Measurements from ENCODE around the gene AUP1.

The AUP1 gene

GRCh38 chr2:74525717-74526648 lies 3.5 kb downstream of the AUP1 start, which contains the start of gene DQX1:
DQX1 (minus strand) TSS chr2:74526231; CDS start chr2:74525729, 502 bp downstream.
- Histone ChIP-seq H3K4me1 (ENCODE audit: control insufficient read depth, insufficient read depth, low read length) (peaks cover 3% of the 10 kb centered on the region), H3K27ac (ENCODE audit: low read length) (no peak within 1 kb of the TSS), H3K36me3 (ENCODE audit: control insufficient read depth, insufficient read depth, low read length) (peaks cover 10% of the 10 kb centered on the region; the same call in 1 of the 2 replicates), H3K27me3 (ENCODE audit: control insufficient read depth, insufficient read depth, low read length) (0 out of 2 replicates have a peak, but pooled peaks cover 3% of the 10 kb centered on the region), H3K4me3 (ENCODE audit: low read length) (no peak within 1 kb of the TSS), H3K9me3 (ENCODE audit: control insufficient read depth, insufficient read depth, low read length) (no peaks in the 10 kb centered on the region)
- WGBS (ENCODE audit: insufficient coverage, insufficient read length) = no CpG with 5 or more reads among the region's 11 CpGs
- no peak for DNase-seq (ENCODE audit: low read depth, low spot score)

GRCh38 chr2:74524955-74525716 lies 4.4 kb downstream of the AUP1 start:
- Histone ChIP-seq H3K4me1 (ENCODE audit: control insufficient read depth, insufficient read depth, low read length) (no peaks in the 10 kb centered on the region), H3K4me3 (ENCODE audit: low read length) (no peak overlapping the region), H3K27me3 (ENCODE audit: control insufficient read depth, insufficient read depth, low read length) (0 out of 2 replicates have a peak, but pooled peaks cover 3% of the 10 kb centered on the region), H3K9me3 (ENCODE audit: control insufficient read depth, insufficient read depth, low read length) (no peaks in the 10 kb centered on the region), H3K36me3 (ENCODE audit: control insufficient read depth, insufficient read depth, low read length) (peaks cover 10% of the 10 kb centered on the region; the same call in 1 of the 2 replicates), H3K27ac (ENCODE audit: low read length) (no peak overlapping the region)
- no CpG with 5 or more reads among the region's 10 CpGs for WGBS (ENCODE audit: insufficient coverage, insufficient read length)
- DNase-seq (ENCODE audit: low read depth, low spot score) = no peak

- peaks cover 10% of the 10 kb centered on the region; the same call in 1 of the 2 replicates for H3K36me3 ChIP-seq (ENCODE audit: control insufficient read depth, insufficient read depth, low read length)
- peaks cover 4% of the 10 kb centered on the region; the same call in 1 of the 2 replicates for H3K27me3 ChIP-seq (ENCODE audit: control insufficient read depth, insufficient read depth, low read length)
- no peaks in the 10 kb centered on the region for H3K9me3 ChIP-seq (ENCODE audit: control insufficient read depth, insufficient read depth, low read length)
- H3K4me1 ChIP-seq (ENCODE audit: control insufficient read depth, insufficient read depth, low read length) = no peaks in the 10 kb centered on the region
- no CpG with 5 or more reads among the region's 9 CpGs for WGBS (ENCODE audit: insufficient coverage, insufficient read length)
- DNase-seq (ENCODE audit: low read depth, low spot score) = no peak
- no peak overlapping the region for H3K4me3 ChIP-seq (ENCODE audit: low read length)
- no peak overlapping the region for H3K27ac ChIP-seq (ENCODE audit: low read length)
Observed at GRCh38 chr2:74524005-74524404, 5.5 kb downstream of the AUP1 start.

GRCh38 chr2:74522516-74522915 lies 7.0 kb downstream of the AUP1 start:
- no peak for DNase-seq (ENCODE audit: low read depth, low spot score)
- peaks cover 7% of the 10 kb centered on the region; the same call in 1 of the 2 replicates for H3K36me3 ChIP-seq (ENCODE audit: control insufficient read depth, insufficient read depth, low read length)
- H3K4me3 ChIP-seq (ENCODE audit: low read length) = no peak overlapping the region
- WGBS (ENCODE audit: insufficient coverage, insufficient read length) = no CpG with 5 or more reads among the region's 3 CpGs
- H3K27ac ChIP-seq (ENCODE audit: low read length) = no peak overlapping the region
- H3K9me3 ChIP-seq (ENCODE audit: control insufficient read depth, insufficient read depth, low read length) = no peaks in the 10 kb centered on the region
- H3K27me3 ChIP-seq (ENCODE audit: control insufficient read depth, insufficient read depth, low read length) = peaks cover 15% of the 10 kb centered on the region; the same call in 1 of the 2 replicates
- H3K4me1 ChIP-seq (ENCODE audit: control insufficient read depth, insufficient read depth, low read length) = no peaks in the 10 kb centered on the region

- H3K4me3 ChIP-seq (ENCODE audit: low read length) = no peak overlapping the region
- H3K9me3 ChIP-seq (ENCODE audit: control insufficient read depth, insufficient read depth, low read length) = no peaks in the 10 kb centered on the region
- no peak for DNase-seq (ENCODE audit: low read depth, low spot score)
- H3K27me3 ChIP-seq (ENCODE audit: control insufficient read depth, insufficient read depth, low read length) = peaks cover 63% of the 10 kb centered on the region
- WGBS (ENCODE audit: insufficient coverage, insufficient read length) = no CpG with 5 or more reads among the region's 13 CpGs
- peaks cover 9% of the 10 kb centered on the region for H3K4me1 ChIP-seq (ENCODE audit: control insufficient read depth, insufficient read depth, low read length)
- no peaks in the 10 kb centered on the region for H3K36me3 ChIP-seq (ENCODE audit: control insufficient read depth, insufficient read depth, low read length)
- no peak overlapping the region for H3K27ac ChIP-seq (ENCODE audit: low read length)
Observed at GRCh38 chr2:74516650-74517049, 12.9 kb downstream of the AUP1 start.

GRCh38 chr2:74515981-74516633 lies 13.4 kb downstream of the AUP1 start:
- no CpG with 5 or more reads among the region's 72 CpGs for WGBS (ENCODE audit: insufficient coverage, insufficient read length)
- Histone ChIP-seq H3K27ac (ENCODE audit: low read length) (no peak overlapping the region), H3K36me3 (ENCODE audit: control insufficient read depth, insufficient read depth, low read length) (no peaks in the 10 kb centered on the region), H3K4me3 (ENCODE audit: low read length) (peak overlapping the region; percentile 21; the same call in 1 of the 2 replicates), H3K9me3 (ENCODE audit: control insufficient read depth, insufficient read depth, low read length) (no peaks in the 10 kb centered on the region), H3K27me3 (ENCODE audit: control insufficient read depth, insufficient read depth, low read length) (peaks cover 68% of the 10 kb centered on the region), H3K4me1 (ENCODE audit: control insufficient read depth, insufficient read depth, low read length) (peaks cover 9% of the 10 kb centered on the region)
- DNase-seq (ENCODE audit: low read depth, low spot score) = no peak

- no peak for DNase-seq (ENCODE audit: low read depth, low spot score)
Observed at GRCh38 chr2:74515271-74515980, 14.1 kb downstream of the AUP1 start.

GRCh38 chr2:74514368-74515270 lies 14.9 kb downstream of the AUP1 start, which contains the start of gene TLX2:
TLX2 (plus strand) TSS chr2:74514450; CDS start chr2:74514807, 357 bp downstream.
- H3K27ac ChIP-seq (ENCODE audit: low read length) = no peak within 1 kb of the TSS
- no peaks in the 10 kb centered on the region for H3K36me3 ChIP-seq (ENCODE audit: control insufficient read depth, insufficient read depth, low read length)
- DNase-seq (ENCODE audit: low read depth, low spot score) = no peak
- peaks cover 81% of the 10 kb centered on the region for H3K27me3 ChIP-seq (ENCODE audit: control insufficient read depth, insufficient read depth, low read length)
- H3K4me1 ChIP-seq (ENCODE audit: control insufficient read depth, insufficient read depth, low read length) = peaks cover 9% of the 10 kb centered on the region
- H3K9me3 ChIP-seq (ENCODE audit: control insufficient read depth, insufficient read depth, low read length) = no peaks in the 10 kb centered on the region
- WGBS (ENCODE audit: insufficient coverage, insufficient read length) = no CpG with 5 or more reads among the region's 82 CpGs
- peak within 1 kb of the TSS; percentile 16; the same call in 1 of the 2 replicates for H3K4me3 ChIP-seq (ENCODE audit: low read length)

More at GRCh38 chr2:74515271-74515980, 14.1 kb downstream of the AUP1 start:
- Histone ChIP-seq H3K9me3 (ENCODE audit: control insufficient read depth, insufficient read depth, low read length) (no peaks in the 10 kb centered on the region), H3K4me3 (ENCODE audit: low read length) (peak overlapping the region; percentile 21; the same call in 1 of the 2 replicates), H3K27me3 (ENCODE audit: control insufficient read depth, insufficient read depth, low read length) (peaks cover 73% of the 10 kb centered on the region), H3K4me1 (ENCODE audit: control insufficient read depth, insufficient read depth, low read length) (peaks cover 9% of the 10 kb centered on the region), H3K36me3 (ENCODE audit: control insufficient read depth, insufficient read depth, low read length) (no peaks in the 10 kb centered on the region), H3K27ac (ENCODE audit: low read length) (no peak overlapping the region)
- WGBS (ENCODE audit: insufficient coverage, insufficient read length) = no CpG with 5 or more reads among the region's 60 CpGs
